Liver (tissue), 3 donors: ENCODE results near the gene HAND1.

Experiments
- GABPA ChIP-seq, 2 donors: IDR thresholded peaks in 1 of 2; conservative IDR thresholded peaks in 1 of 2; 2 replicates each; pipeline ENCODE4 v1.6.1; 2016; ENCODE audit warnings: antibody characterized with exemption in 2 of 2, mild to moderate bottlenecking in 1 of 2, moderate library complexity in 1 of 2
- HNF4G ChIP-seq: IDR thresholded peaks from 2 replicates; pipeline ENCODE4 v1.6.1; 2016; ENCODE audit warnings: antibody characterized with exemption
- JUND ChIP-seq, 2 donors: IDR thresholded peaks; 2 replicates each; pipeline ENCODE4 v1.6.1; 2016; ENCODE audit warnings: antibody characterized with exemption in 2 of 2
- RAD21 ChIP-seq, 2 donors: IDR thresholded peaks; 2 replicates each; pipeline ENCODE4 v1.6.1; 2016; ENCODE audit warnings: antibody characterized with exemption in 2 of 2, mild to moderate bottlenecking in 2 of 2
- RXRA ChIP-seq, 2 donors: IDR thresholded peaks; 2 replicates each; pipeline ENCODE4 v1.6.1; 2017 to 2018; ENCODE audit warnings: antibody characterized with exemption in 2 of 2, mild to moderate bottlenecking in 1 of 2
- TAF1 ChIP-seq: conservative IDR thresholded peaks from 2 replicates; pipeline ENCODE4 v1.6.1; 2016; ENCODE audit warnings: antibody characterized with exemption, mild to moderate bottlenecking
- YY1 ChIP-seq: IDR thresholded peaks from 2 replicates; pipeline ENCODE4 v1.6.1; 2016; ENCODE audit warnings: antibody characterized with exemption, mild to moderate bottlenecking
- TF ChIP-seq, protein P1 (sequence below): fragments of 150-350 bp; IDR thresholded peaks from 2 replicates; pipeline ENCODE4 v1.5.1; 2017; ENCODE audit warnings: improper control_type of control experiment, low read depth, low read length; ENCODE audit not compliant: missing input control
- TF ChIP-seq, protein P2 (sequence below): IDR thresholded peaks from 2 replicates; pipeline ENCODE4 v1.6.1; 2016; ENCODE audit warnings: antibody characterized with exemption, mild to moderate bottlenecking
- TF ChIP-seq, protein P3 (sequence below): IDR thresholded peaks from 2 replicates; pipeline ENCODE4 v1.6.1; 2016; ENCODE audit warnings: antibody characterized with exemption
- donor health status: healthy.
- donor health status: healthy.

DNA sequence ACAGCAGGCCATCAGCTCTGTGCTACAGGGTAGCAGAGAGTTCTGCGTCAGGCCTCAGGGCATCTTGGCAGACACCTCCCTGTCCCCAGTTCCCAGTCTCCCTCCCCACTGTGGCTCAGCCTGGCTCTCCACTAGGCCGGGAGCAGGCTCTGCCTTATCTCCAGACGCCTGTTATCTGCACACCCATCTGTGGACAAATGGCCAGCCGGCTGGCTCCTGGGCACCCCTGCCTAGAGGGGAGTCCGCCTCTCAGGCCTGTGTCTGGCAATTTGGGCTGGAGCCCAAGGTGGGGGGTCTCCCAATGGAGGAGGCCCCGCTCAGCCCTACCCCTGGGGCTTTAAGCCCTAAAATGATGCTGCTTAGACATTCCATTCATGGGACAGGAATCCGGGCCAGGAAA is 39.2 kb upstream of the HAND1 start:
- TF ChIP-seq, protein P1, sequence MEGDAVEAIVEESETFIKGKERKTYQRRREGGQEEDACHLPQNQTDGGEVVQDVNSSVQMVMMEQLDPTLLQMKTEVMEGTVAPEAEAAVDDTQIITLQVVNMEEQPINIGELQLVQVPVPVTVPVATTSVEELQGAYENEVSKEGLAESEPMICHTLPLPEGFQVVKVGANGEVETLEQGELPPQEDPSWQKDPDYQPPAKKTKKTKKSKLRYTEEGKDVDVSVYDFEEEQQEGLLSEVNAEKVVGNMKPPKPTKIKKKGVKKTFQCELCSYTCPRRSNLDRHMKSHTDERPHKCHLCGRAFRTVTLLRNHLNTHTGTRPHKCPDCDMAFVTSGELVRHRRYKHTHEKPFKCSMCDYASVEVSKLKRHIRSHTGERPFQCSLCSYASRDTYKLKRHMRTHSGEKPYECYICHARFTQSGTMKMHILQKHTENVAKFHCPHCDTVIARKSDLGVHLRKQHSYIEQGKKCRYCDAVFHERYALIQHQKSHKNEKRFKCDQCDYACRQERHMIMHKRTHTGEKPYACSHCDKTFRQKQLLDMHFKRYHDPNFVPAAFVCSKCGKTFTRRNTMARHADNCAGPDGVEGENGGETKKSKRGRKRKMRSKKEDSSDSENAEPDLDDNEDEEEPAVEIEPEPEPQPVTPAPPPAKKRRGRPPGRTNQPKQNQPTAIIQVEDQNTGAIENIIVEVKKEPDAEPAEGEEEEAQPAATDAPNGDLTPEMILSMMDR, result no peak
- TF ChIP-seq YY1 (no peak), JUND (IDR thresholded peaks at IDR 0.05) (no peak), GABPA (IDR thresholded peaks at IDR 0.05 in 1 of 2, conservative IDR thresholded peaks at IDR 0.05 in 1 of 2) (no peak), HNF4G (no peak), TAF1 (no peak), RXRA (IDR thresholded peaks at IDR 0.05) (no peak), RAD21 (IDR thresholded peaks at IDR 0.05) (no peak)
- TF ChIP-seq, protein P2, sequence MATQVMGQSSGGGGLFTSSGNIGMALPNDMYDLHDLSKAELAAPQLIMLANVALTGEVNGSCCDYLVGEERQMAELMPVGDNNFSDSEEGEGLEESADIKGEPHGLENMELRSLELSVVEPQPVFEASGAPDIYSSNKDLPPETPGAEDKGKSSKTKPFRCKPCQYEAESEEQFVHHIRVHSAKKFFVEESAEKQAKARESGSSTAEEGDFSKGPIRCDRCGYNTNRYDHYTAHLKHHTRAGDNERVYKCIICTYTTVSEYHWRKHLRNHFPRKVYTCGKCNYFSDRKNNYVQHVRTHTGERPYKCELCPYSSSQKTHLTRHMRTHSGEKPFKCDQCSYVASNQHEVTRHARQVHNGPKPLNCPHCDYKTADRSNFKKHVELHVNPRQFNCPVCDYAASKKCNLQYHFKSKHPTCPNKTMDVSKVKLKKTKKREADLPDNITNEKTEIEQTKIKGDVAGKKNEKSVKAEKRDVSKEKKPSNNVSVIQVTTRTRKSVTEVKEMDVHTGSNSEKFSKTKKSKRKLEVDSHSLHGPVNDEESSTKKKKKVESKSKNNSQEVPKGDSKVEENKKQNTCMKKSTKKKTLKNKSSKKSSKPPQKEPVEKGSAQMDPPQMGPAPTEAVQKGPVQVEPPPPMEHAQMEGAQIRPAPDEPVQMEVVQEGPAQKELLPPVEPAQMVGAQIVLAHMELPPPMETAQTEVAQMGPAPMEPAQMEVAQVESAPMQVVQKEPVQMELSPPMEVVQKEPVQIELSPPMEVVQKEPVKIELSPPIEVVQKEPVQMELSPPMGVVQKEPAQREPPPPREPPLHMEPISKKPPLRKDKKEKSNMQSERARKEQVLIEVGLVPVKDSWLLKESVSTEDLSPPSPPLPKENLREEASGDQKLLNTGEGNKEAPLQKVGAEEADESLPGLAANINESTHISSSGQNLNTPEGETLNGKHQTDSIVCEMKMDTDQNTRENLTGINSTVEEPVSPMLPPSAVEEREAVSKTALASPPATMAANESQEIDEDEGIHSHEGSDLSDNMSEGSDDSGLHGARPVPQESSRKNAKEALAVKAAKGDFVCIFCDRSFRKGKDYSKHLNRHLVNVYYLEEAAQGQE, result no peak
- TF ChIP-seq, protein P3, sequence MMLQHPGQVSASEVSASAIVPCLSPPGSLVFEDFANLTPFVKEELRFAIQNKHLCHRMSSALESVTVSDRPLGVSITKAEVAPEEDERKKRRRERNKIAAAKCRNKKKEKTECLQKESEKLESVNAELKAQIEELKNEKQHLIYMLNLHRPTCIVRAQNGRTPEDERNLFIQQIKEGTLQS, result no peak
